ENCODE measurements around the gene LONP2.

- no peak for TF ChIP-seq CTCF (conservative IDR thresholded peaks at IDR 0.05 in 1 of 2, IDR thresholded peaks at IDR 0.05 in 1 of 2; ENCODE audit: extremely low read depth in 1 of 2, insufficient read depth in 1 of 2, low read depth in 1 of 2, low read length in 2 of 2)
- TF ChIP-seq EZH2 (IDR thresholded peaks at IDR 0.05; ENCODE audit: borderline replicate concordance, low read length): no peak
These were observed 140.6 kb downstream of the LONP2 start for GRCh38 chr16:48384520-48385252.

All from mammary epithelial cell (primary cell).